ENCODE data around the gene ZFP91.

- TF ChIP-seq EP300 (IDR thresholded peaks at IDR 0.05): no peak
- TF ChIP-seq CTCF (IDR thresholded peaks at IDR 0.05): no peak
- no peak for TF ChIP-seq POLR2AphosphoS5 (IDR thresholded peaks at IDR 0.05)
Observed at GRCh38 chr11:58656348-58656747, 77.5 kb downstream of the ZFP91 start.
